KBM-7 (cell line): Measurements from ENCODE around the gene SMAD2.

Experiments
- DNase-seq: peaks from one replicate; pipeline ENCODE4 v3.0.0-alpha.2; 2015
- in situ Hi-C: fragments of 300-500 bp; cut with MboI; formaldehyde crosslinking; loops from 2 replicates; pipeline ENCODE4 v1.14.3; 2020; ENCODE audit warnings: low sequenced_read_pairs, low pct_unique_long_range_greater_than_20kb, mixed read lengths

The SMAD2 gene

GRCh38 chr18:47935321-47936055 is 5.0 kb upstream of the SMAD2 start:
- no peak for DNase-seq
- in situ Hi-C loops: no loop called here

DNA sequence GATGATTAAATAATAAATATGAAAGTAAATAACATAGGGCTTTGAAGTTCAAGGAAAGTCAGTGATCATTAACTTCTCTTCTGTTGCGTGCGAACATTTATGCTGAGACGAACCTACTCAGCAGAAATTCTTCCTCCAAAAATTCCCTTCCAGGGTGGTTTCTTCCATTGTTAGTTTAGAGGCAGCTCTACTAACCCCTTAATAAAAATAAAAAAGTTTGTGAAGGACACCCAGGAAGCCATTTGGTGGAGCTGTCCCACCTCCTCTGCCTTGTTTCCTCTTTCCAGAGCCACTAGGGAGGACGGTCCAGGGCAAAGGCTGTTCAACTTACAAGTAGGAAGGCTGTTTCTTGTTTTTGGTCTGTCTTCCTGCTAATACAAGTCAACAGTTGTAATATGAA is 2.1 kb upstream of the SMAD2 start:
- in situ Hi-C loops: no loop called here
- peak; percentile 76 for DNase-seq

DNA sequence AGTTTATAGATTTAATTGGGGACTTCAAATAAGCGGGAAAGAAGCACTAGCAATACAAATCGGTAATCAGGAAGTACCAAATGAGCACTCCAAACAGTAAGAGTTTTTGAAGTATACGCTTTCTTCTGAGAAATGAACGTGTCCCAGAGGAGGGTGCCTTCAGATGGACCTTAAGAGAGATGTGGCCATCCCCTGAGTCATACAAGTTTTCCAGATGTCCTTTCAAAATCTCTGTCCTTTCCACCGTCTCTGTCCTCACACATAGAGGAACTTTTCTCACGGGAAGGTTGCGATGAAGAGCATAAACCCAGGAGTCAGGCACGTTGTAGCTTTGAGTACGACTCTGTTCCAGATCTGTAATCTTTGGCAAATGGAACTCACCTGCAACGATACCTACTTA is 1.7 kb upstream of the SMAD2 start:
- in situ Hi-C loops: no loop called here
- peak; percentile 23 for DNase-seq

DNA sequence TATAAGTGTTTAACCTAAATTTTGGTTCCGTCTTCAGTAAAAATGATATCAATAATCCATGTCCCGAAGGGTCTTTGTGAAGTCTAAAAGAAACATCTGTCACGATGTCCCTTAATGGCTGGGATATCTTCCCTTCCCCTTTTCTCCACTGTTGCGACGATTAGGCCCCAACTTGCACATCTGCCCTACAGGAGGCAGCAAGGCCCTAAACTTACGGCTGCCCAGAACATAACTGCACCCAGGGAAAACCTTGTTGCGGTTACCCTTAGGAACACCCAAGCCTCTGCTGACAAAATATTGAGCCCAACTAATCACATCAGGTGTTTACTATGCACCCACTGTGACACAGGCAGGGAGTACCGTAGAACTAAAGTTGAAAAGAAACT is 1.3 kb upstream of the SMAD2 start:
- in situ Hi-C loops: no loop called here
- peak; percentile 87 for DNase-seq

DNA sequence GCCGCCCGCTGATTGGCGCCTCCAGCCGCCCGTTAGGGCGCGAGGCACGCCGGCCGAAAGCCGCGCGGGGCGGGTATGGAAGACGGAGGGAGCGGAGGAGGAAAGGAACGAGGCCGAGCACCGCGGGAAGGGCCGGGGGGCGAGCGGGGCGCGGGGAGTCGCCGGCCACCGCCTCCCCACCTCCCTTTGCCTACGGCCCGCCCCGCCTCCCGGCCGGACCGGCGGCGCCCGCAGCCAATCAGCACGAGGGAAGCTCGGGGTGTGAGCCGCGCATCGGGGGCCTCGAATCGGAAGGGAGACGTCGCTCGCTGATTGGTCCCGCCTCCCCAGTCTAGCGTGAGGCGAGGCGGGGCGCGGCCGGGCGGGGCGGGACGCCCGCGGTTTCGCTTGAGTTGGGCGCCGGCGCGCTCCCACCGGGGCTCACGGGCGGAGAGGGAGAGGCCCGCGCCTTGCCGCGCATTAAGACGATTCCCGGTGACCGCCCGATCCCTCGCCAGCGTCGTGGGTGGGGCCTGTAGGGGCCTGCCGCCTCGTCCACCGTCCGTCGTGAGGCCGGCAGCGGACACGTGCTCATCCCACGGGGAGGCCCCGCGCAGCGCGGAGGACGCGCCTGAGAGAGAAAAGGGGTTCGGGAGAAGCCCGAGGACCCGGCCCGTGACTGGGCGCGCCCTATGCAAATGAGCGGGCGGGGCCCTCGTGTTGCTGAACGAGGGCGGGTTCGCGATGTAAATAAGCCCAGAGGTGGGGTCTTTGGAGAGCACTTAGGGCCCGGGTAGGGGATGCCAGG is 665 bp upstream of the SMAD2 start:
- in situ Hi-C loops: no loop called here
- DNase-seq: peak; percentile 95

DNA sequence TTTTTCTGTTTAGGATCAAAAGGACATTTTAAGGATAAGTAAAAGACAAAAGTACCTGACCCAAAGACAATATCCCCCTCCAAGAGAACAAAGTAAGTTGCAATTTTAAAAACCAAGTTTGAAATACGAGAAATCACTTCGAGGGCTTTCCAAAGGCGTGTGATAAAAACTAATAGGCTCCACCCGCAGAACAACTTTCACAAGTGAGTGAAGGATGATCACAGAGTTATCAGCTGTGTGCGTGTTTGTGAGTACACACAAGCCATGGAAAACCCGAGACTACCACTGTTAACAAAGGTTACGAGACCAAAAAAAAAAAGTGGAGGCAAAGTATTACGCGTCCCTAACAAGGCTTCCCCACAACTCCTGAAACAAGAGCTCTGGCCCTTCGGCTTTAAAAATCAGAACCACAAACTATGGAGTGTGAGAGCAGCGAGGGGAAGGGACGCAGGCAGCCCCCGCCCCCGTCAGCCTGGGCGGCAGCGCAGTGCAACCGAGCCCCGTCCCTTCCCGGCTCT is 719 bp downstream of the SMAD2 start:
- in situ Hi-C loops: no loop called here
- no peak for DNase-seq

GRCh38 chr18:47928466-47928865 is 2.0 kb downstream of the SMAD2 start:
- DNase-seq: no peak
- in situ Hi-C loops: no loop called here

GRCh38 chr18:47926101-47926850 is 4.2 kb downstream of the SMAD2 start:
- in situ Hi-C loops: no loop called here
- DNase-seq: no peak

DNA sequence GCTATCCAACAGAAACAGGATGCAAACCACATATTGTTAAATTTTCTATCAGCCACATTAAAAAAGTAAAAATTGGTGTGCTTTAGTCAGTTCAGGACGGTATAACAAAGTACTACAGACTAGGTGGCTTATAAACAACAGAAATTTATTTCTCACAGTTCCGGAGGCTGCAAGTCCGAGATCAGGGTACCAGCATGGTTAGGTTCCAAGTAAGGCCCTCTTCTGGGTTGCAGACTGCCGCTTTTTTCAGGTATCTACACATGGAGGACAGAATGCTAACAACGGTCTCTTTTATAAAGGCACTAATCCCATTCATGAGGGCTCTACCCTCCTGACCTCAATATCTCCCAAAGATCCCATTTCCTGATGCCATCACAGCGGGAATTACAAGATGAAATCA is 10.5 kb downstream of the SMAD2 start:
- in situ Hi-C loops: no loop called here
- no peak for DNase-seq

- no peak for DNase-seq
- in situ Hi-C loops: no loop called here
Measured at GRCh38 chr18:47917923-47918610, 12.4 kb downstream of the SMAD2 start.

DNA sequence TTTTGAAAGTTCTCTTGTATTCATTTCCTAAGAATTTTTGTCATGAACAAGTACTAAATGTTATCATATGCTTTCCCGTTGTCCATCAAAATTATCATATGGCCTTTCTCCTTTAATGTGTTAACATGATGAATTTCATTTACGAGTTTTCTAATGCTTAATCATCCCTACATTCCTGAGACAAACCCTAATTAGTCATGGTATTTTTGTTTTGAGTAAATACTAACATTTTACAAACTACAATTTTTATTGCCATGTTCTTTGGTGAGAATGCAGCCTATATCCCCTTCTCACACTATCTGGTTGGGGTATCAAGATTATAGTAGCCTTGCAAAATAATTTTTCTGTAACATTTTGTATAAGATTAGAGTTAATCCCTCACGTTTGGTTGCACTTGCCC is 14.5 kb downstream of the SMAD2 start:
- DNase-seq: no peak
- in situ Hi-C loops: no loop called here

DNA sequence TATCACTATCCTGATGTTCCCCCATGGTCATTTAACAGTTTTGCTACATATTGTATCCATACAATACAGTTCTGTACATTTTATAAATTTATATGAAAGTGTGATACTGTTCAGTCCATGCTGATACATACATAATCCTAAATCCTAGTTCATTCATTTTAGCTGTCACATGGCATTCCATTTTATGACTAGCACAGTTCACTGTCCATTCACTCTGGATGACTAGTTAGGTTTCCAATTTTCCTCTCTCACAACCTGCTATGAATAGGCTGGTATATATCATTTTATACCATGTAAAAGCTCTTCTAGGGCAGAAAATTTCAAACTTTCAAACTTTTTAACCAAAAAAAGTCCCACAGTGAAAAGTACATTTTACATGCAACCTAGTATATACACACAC is 15.2 kb downstream of the SMAD2 start:
- in situ Hi-C loops: no loop called here
- DNase-seq: no peak

GRCh38 chr18:47912794-47913585 is 17.5 kb downstream of the SMAD2 start:
- in situ Hi-C loops: no loop called here
- DNase-seq: no peak

DNA sequence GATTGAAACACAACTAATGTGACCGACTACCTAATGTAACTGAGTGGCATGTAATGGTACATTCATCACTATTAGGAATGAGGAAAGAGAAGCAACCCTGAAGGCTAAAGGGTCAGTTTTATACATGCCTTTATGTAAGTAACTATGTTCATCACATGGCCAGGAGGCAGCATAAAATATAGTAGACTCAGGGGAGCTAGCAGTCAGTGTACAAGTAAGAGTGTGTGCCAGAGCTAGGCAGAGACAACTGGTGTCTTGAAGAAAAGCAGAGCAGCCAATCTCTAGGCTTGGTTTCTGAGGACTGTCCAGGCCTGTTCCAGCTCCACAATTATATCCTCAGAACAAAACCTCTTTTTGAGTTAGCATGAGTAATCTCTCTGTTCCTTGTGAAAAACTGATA is 18.1 kb downstream of the SMAD2 start:
- in situ Hi-C loops: no loop called here
- DNase-seq: no peak

GRCh38 chr18:47911877-47912276 is 18.6 kb downstream of the SMAD2 start:
- DNase-seq: no peak
- in situ Hi-C loops: no loop called here

DNA sequence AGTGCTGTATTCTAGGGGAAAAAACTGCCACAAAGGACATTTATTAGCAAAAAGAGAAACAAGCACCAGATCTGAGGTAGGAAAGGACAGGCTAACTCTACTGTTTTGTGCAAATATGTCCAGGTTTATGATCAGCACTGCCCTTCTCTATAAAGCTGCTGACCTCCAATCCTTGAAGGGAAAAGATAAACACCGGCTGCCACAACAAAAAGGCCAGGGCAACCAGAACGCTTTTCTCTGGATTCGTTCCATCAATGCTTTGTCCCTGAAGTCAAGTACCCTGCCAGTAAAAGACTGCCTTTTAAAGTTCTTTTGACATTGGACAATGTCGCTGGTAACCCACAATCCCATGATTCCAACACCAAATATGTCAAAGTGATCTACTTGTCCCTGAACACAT is 21.0 kb downstream of the SMAD2 start:
- DNase-seq: no peak
- in situ Hi-C loops: no loop called here

DNA sequence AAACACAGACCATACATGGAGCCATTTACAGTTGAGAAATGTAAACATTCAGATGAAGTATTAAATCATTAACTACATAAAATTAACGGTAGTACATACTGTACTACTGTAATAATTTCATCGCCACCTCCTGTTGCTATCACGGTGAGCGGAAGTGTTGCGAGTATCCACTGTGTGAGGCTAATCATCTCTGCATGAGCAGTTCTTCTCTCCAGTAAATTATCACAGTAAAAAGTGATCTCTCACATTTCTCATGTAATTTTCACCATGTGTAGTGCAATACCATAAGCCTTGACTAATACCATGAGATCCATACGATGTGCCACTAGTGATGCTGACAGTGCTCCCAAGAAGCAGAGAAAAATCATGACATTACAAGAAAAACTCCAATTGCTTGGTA is 21.9 kb downstream of the SMAD2 start:
- DNase-seq: no peak
- in situ Hi-C loops: no loop called here

- DNase-seq: no peak
- in situ Hi-C loops: no loop called here
Measured at GRCh38 chr18:47906408-47906807, 24.1 kb downstream of the SMAD2 start.

- no peak for DNase-seq
- in situ Hi-C loops: no loop called here
Measured at GRCh38 chr18:47903809-47904208, 26.6 kb downstream of the SMAD2 start.
